Measurements from ENCODE around the gene DGKH.
A peak's percentile ranks its signal among the peaks of the same experiment; 100 is the strongest.

DGKH gene
- 44.0 to 48.3 reads per million in 2 donors for total RNA-seq

GRCh38 chr13:42048342-42048683 lies at the start of gene DGKH:
DGKH (plus strand) TSS chr13:42048648; CDS start chr13:42048774, 126 bp downstream.
- DNase-seq = no peak

GRCh38 chr13:42000846-42001245 lies 47.6 kb upstream of the DGKH start:
- DNase-seq = no peak

- no peak for DNase-seq
These were observed 46.9 kb upstream of the DGKH start for GRCh38 chr13:42001580-42001979.

GRCh38 chr13:42002066-42002465 lies 46.4 kb upstream of the DGKH start:
- DNase-seq = no peak

- no peak for DNase-seq
These were observed 40.6 kb upstream of the DGKH start for GRCh38 chr13:42007844-42008243.

- DNase-seq = no peak
These were observed 39.4 kb upstream of the DGKH start for GRCh38 chr13:42009057-42009456.

- DNase-seq = no peak
These were observed 36.7 kb upstream of the DGKH start for GRCh38 chr13:42011601-42012350.

GRCh38 chr13:42014119-42014518 lies 34.3 kb upstream of the DGKH start:
- DNase-seq = no peak

- DNase-seq = no peak
These were observed 31.2 kb upstream of the DGKH start for GRCh38 chr13:42017264-42017663.

- DNase-seq = no peak
These were observed 26.6 kb upstream of the DGKH start for GRCh38 chr13:42021851-42022250.

GRCh38 chr13:42022336-42022735 lies 26.1 kb upstream of the DGKH start:
- no peak for DNase-seq

- DNase-seq = no peak
These were observed 25.5 kb upstream of the DGKH start for GRCh38 chr13:42022796-42023493.

GRCh38 chr13:42027286-42027685 lies 21.2 kb upstream of the DGKH start:
- no peak for DNase-seq

GRCh38 chr13:42028113-42028799 lies 20.2 kb upstream of the DGKH start:
- DNase-seq = no peak

GRCh38 chr13:42035905-42036521 lies 12.4 kb upstream of the DGKH start:
- DNase-seq = no peak

- DNase-seq = no peak
These were observed 11.7 kb upstream of the DGKH start for GRCh38 chr13:42036711-42037110.

- no peak for DNase-seq
These were observed 9.6 kb upstream of the DGKH start for GRCh38 chr13:42038661-42039456.

- no peak for DNase-seq
These were observed 8.9 kb upstream of the DGKH start for GRCh38 chr13:42039457-42039945.

GRCh38 chr13:42039946-42040729 lies 8.3 kb upstream of the DGKH start:
- DNase-seq = peak; percentile 89

GRCh38 chr13:42040730-42041010 lies 7.8 kb upstream of the DGKH start:
- DNase-seq = no peak

GRCh38 chr13:42041011-42041683 lies 7.3 kb upstream of the DGKH start:
- peak; percentile 18 for DNase-seq
